Hematopoietic multipotent progenitor cell treated with erythropoietin and hydrocortisone succinate and interleukin-3 and kit ligand, for 4 days (in vitro differentiated cells): Measurements from ENCODE around the gene MSH3.

Experiments used
- DNase-seq: peaks from one replicate; pipeline ENCODE4 v3.0.0-alpha.2; 2015

MSH3 gene

GRCh38 chr5:80654391-80655230, at the start of gene MSH3, which contains the start of gene DHFR:
Gene MSH3, plus strand, starts transcription at chr5:80654652. Its CDS starts 76 bp downstream, at chr5:80654728.
Gene DHFR, minus strand, starts transcription at chr5:80654983. Its CDS starts 494 bp downstream, at chr5:80654489.
- peak; percentile 98 for DNase-seq

GRCh38 chr5:80607343-80607742, 47.1 kb upstream of the MSH3 start:
- no peak for DNase-seq

GRCh38 chr5:80607832-80608231, 46.6 kb upstream of the MSH3 start:
- DNase-seq = no peak

DNA sequence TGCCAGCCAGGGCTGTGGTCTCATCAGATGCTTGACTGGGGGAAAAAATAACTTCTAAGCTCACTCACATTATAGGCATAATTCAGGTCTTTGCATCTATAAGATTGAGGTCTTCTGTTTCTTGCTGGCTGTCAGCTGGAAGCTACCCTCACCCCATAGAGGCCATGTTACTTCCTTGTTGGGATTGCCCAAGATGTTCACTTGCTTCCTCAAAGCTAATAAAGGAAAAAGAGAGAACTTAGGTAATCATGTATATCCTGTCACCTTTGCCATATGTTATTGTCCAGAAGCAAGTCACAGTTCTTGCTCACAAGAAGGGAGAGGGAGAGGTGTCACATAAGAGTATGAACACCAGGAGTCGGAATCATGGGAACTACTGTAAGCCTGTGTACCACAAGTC, 45.7 kb upstream of the MSH3 start:
- peak; percentile 40 for DNase-seq

- no peak for DNase-seq
These were observed 44.8 kb upstream of the MSH3 start for GRCh38 chr5:80609692-80610091.

GRCh38 chr5:80615266-80615914, 39.1 kb upstream of the MSH3 start:
- DNase-seq = no peak

- DNase-seq = no peak
These were observed 36.0 kb upstream of the MSH3 start for GRCh38 chr5:80618438-80618837.

DNA sequence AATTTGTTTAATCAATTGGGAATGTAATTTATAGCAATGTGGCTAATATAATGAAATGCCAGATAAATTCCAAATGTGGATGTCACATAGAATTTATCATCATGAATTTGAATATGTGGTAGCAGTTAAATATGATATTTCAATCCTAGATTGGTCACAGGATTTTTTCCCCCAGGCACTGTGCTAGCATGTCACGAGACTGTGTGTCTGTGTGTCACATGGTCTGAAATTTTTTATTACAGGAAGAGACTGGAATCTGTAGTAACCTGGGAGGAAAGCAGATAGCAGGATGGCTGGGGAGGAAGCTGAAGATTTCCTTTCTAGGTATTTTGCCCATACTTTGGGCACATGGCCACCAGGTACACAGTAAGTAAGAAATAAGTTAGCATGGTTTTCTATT, 35.4 kb upstream of the MSH3 start:
- DNase-seq = no peak

DNA sequence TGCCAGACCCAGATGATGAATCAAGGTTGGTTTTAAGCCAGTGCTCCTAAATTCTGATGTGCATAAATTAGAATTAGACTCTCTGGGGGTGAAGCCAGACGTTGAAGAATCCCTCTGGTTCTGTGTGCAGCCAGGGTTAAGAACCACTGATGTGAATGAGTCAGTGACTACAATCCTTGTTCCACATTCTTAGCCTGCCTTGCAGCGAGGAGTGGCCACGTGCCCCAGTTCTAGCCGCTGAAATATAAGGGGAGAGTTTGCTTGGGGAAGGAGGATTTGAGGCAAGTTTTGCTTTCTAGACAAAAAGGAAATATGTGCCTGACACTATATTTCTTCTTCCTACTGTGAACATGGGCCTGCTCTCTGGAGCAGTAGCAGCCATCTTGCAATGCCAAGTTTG, 34.2 kb upstream of the MSH3 start:
- no peak for DNase-seq

DNA sequence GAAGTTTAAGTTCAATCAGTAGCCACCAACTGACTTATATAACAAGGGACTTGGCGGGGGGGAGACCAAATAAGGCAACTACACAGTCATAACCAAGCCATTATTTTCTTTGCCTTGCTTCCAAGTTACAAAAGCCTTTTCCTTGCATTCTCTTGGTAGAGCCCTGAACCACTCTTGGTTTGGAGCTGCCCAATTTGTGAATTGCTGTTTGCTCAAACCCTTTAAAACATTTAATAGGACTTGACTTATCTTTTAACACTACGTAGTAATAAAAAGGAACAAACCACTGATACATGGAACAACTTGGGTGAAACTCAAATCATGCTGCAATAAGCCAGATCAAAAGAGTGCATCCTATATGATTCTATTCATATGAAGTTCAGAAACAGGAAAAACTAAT, 31.7 kb upstream of the MSH3 start:
- no peak for DNase-seq

GRCh38 chr5:80623999-80624398, 30.5 kb upstream of the MSH3 start:
- peak; percentile 19 for DNase-seq

GRCh38 chr5:80625230-80625629, 29.2 kb upstream of the MSH3 start:
- DNase-seq = no peak

GRCh38 chr5:80629281-80629680, 25.2 kb upstream of the MSH3 start:
- DNase-seq = no peak

GRCh38 chr5:80631278-80632259, 22.9 kb upstream of the MSH3 start:
- DNase-seq = peak; percentile 62

GRCh38 chr5:80632700-80633099, 21.8 kb upstream of the MSH3 start:
- peak; percentile 36 for DNase-seq

DNA sequence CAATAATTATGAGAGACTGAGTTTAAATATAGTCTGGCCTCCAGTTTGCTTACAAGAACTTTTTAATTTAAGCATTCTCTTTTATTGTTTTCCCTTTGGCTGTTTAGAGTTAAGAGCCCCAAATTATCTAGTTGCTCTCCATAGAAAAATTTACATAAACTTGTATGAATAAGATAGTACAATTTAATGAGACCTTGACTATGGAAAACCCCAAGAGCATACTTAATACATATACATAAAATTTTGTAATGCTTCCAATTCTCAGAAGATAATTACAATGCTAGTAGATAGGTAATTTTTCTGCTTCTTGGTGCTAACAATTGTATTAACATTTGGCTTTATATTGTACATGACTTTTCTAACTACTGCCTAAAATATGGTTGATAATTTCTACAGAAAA, 20.3 kb upstream of the MSH3 start:
- no peak for DNase-seq

- no peak for DNase-seq
These were observed 13.1 kb upstream of the MSH3 start for GRCh38 chr5:80641353-80641752.

DNA sequence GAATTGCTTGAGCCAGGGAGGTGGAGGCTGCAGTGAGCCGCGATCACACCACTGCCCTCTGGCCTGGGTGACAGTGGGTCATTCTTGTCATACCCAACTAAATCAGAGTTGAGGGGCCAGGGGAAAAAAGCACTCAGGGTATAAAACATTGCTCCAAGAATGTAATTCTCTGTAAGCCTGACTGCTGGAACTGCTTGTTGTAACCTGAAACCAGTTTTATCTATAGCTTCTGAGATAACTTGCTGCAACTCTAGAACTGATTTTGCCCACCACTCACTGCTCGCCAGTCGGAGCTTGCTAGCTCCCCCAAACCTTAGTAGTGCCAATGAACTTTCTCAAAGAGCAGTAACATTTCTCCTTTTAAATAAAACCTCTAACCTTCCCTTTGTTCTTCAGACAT, 9.6 kb upstream of the MSH3 start:
- no peak for DNase-seq

GRCh38 chr5:80646926-80647325, 7.5 kb upstream of the MSH3 start:
- no peak for DNase-seq

DNA sequence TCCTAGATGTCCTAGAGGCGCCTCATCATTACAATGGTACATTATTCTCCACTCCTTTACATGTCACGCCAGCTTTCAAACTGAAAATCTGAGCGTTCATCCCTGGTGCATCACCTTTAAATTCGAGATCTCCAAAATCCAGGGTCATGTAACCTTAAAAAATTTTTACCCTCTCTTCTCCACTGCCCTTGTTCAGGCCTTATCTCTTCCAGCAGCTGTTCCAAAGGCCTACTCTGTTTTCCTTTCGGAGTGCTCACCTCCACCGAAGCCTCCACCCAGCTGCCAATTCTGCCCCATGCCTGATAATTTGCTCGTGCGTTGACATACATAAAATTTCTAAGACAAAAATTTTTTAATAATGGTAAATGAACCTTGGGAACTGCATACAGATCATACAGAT, 950 bp upstream of the MSH3 start:
- DNase-seq = peak; percentile 75

GRCh38 chr5:80654054-80654390, 430 bp upstream of the MSH3 start:
- peak; percentile 80 for DNase-seq

GRCh38 chr5:80655231-80655774, 851 bp downstream of the MSH3 start:
- DNase-seq = no peak

- peak; percentile 39 for DNase-seq
These were observed 2.0 kb downstream of the MSH3 start for GRCh38 chr5:80656425-80656824.
